ENCODE data around the gene GPLD1.
"Not testable (repeated sequence)": the region's sequence is repeated elsewhere in the genome, so short reads cannot be mapped to it uniquely, and the experiment has no call there.

Gene GPLD1

GRCh38 chr6:24419526-24419925, 69.9 kb downstream of the GPLD1 start:
- no peak for DNase-seq (ENCODE audit: low spot score)
- in situ Hi-C loops (cut with MboI; ENCODE audit: low sequenced_read_pairs, unreplicated experiment): no loop called here
- no peak for TF ChIP-seq CTCF (IDR thresholded peaks at IDR 0.05; ENCODE audit: borderline replicate concordance, control extremely low read depth, extremely low read depth, insufficient read depth, missing control alignments)

- DNase-seq (ENCODE audit: low spot score): no peak
- in situ Hi-C loops (cut with MboI; ENCODE audit: low sequenced_read_pairs, unreplicated experiment): no loop called here
- no peak for TF ChIP-seq CTCF (IDR thresholded peaks at IDR 0.05; ENCODE audit: borderline replicate concordance, control extremely low read depth, extremely low read depth, insufficient read depth, missing control alignments)
Measured at GRCh38 chr6:24415753-24416152, 73.6 kb downstream of the GPLD1 start.

- in situ Hi-C loops (cut with MboI; ENCODE audit: low sequenced_read_pairs, unreplicated experiment); DNase-seq (ENCODE audit: low spot score): not testable (repeated sequence)
Measured at GRCh38 chr6:24414531-24414930, 74.8 kb downstream of the GPLD1 start.

GRCh38 chr6:24412294-24412693, 77.1 kb downstream of the GPLD1 start:
- in situ Hi-C loops (cut with MboI; ENCODE audit: low sequenced_read_pairs, unreplicated experiment): no loop called here
- TF ChIP-seq CTCF (IDR thresholded peaks at IDR 0.05; ENCODE audit: borderline replicate concordance, control extremely low read depth, extremely low read depth, insufficient read depth, missing control alignments): no peak

GRCh38 chr6:24410622-24411021, 78.8 kb downstream of the GPLD1 start:
- DNase-seq (ENCODE audit: low spot score): no peak
- in situ Hi-C loops (cut with MboI; ENCODE audit: low sequenced_read_pairs, unreplicated experiment): no loop called here
- no peak for TF ChIP-seq CTCF (IDR thresholded peaks at IDR 0.05; ENCODE audit: borderline replicate concordance, control extremely low read depth, extremely low read depth, insufficient read depth, missing control alignments)

More at GRCh38 chr6:24412294-24412693, 77.1 kb downstream of the GPLD1 start:
- no peak for DNase-seq (ENCODE audit: low spot score)

- in situ Hi-C loops (cut with MboI; ENCODE audit: low sequenced_read_pairs, unreplicated experiment): no loop called here
- DNase-seq (ENCODE audit: low spot score): peak; percentile 56
- no peak for TF ChIP-seq CTCF (IDR thresholded peaks at IDR 0.05; ENCODE audit: borderline replicate concordance, control extremely low read depth, extremely low read depth, insufficient read depth, missing control alignments)
Measured at GRCh38 chr6:24408719-24409410, 80.5 kb downstream of the GPLD1 start.

- TF ChIP-seq CTCF (IDR thresholded peaks at IDR 0.05; ENCODE audit: borderline replicate concordance, control extremely low read depth, extremely low read depth, insufficient read depth, missing control alignments): no peak
- no peak for DNase-seq (ENCODE audit: low spot score)
- in situ Hi-C loops (cut with MboI; ENCODE audit: low sequenced_read_pairs, unreplicated experiment): no loop called here
Measured at GRCh38 chr6:24405262-24405661, 84.1 kb downstream of the GPLD1 start.

Data from GM13976 (cell line).